Fibroblast of lung (primary cell): ENCODE data around the gene CLN6. TPM values are rescaled to one million over a fixed set of nuclear protein-coding genes. Genes with fewer than 3 reads are reported as not detected.

Source experiments
- DNase-seq, 2 donors: peaks; one replicate each; pipeline versions ENCODE4 v3.0.0 to v3.0.0-alpha.2; 2010; ENCODE audit warnings: low read depth in 2 of 2
- H2AFZ ChIP-seq: 2 replicates; pipeline ENCODE4 v1.5.1; 2012; ENCODE audit warnings: low read length, control low read depth, inconsistent platforms
- H3K27ac ChIP-seq: 2 replicates; pipeline ENCODE4 v1.5.1; 2011; ENCODE audit warnings: low read length, control low read depth; ENCODE audit not compliant: insufficient read depth
- H3K27me3 ChIP-seq: 2 replicates; pipeline ENCODE4 v1.5.1; 2011; ENCODE audit warnings: mild to moderate bottlenecking, low read length; ENCODE audit not compliant: control insufficient read depth, insufficient read depth
- H3K36me3 ChIP-seq: 2 replicates; pipeline ENCODE4 v1.5.1; 2011; ENCODE audit warnings: low read length; ENCODE audit not compliant: control insufficient read depth, insufficient read depth
- H3K4me1 ChIP-seq: 2 replicates; pipeline ENCODE4 v1.5.1; 2011; ENCODE audit warnings: low read length; ENCODE audit not compliant: control insufficient read depth, insufficient read depth; ENCODE audit errors: extremely low read depth
- H3K4me2 ChIP-seq: 2 replicates; pipeline ENCODE4 v1.5.1; 2011; ENCODE audit warnings: low read length, control low read depth; ENCODE audit not compliant: insufficient read depth; ENCODE audit errors: extremely low read depth
- H3K4me3 ChIP-seq, 4 experiments: fragments of 200-600 bp in 1 of 4; sonication (generic) in 1 of 4; replicated peaks in 1 of 4; 2 replicates each; pipeline ENCODE4 v1.5.1; 2011 to 2016; ENCODE audit warnings: low read length in 4 of 4, low read depth in 3 of 4, mild to moderate bottlenecking in 3 of 4, control low read depth in 2 of 4, inconsistent platforms in 1 of 4, mixed read lengths in 1 of 4; ENCODE audit not compliant: insufficient read depth in 1 of 4; ENCODE audit errors: control extremely low read depth in 1 of 4
- H3K79me2 ChIP-seq: 2 replicates; pipeline ENCODE4 v1.5.1; 2012; ENCODE audit warnings: mild to moderate bottlenecking, low read length, inconsistent platforms; ENCODE audit not compliant: control insufficient read depth, insufficient read depth
- H3K9ac ChIP-seq: 2 replicates; pipeline ENCODE4 v1.5.1; 2011; ENCODE audit warnings: mild to moderate bottlenecking, low read length, control low read depth; ENCODE audit not compliant: insufficient read depth
- H3K9me3 ChIP-seq: 2 replicates; pipeline ENCODE4 v1.5.1; 2012; ENCODE audit warnings: low read depth, low read length; ENCODE audit not compliant: control insufficient read depth, insufficient read depth
- H4K20me1 ChIP-seq: 2 replicates; pipeline ENCODE4 v1.5.1; 2011; ENCODE audit warnings: low read length; ENCODE audit not compliant: control insufficient read depth, insufficient read depth; ENCODE audit errors: extremely low read depth
- EZH2 ChIP-seq: IDR thresholded peaks from 2 replicates; pipeline ENCODE4 v1.5.1; 2012; ENCODE audit warnings: low read length, control low read depth, mild to moderate bottlenecking; ENCODE audit errors: missing control alignments
- polyA plus RNA-seq, 2 donors: library from polyadenylated mRNA; depleted of rRNA in 1 of 2; stranded (reverse) in 1 of 2; unstranded in 1 of 2; fragments of >200 nt; gene quantifications; 2 replicates each; pipeline ENCODE4 v1.2.1, GENCODE V29; 2011 to 2012; ENCODE audit warnings: missing spikeins in 1 of 2
- total RNA-seq: library from RNA; depleted of rRNA; stranded (reverse); fragments of >200 nt; gene quantifications from 2 replicates; pipeline ENCODE4 v1.2.1, GENCODE V29; 2014
- TF ChIP-seq, protein P1 (sequence below), 2 donors: IDR thresholded peaks in 1 of 2; conservative IDR thresholded peaks in 1 of 2; 1 replicate in 1 of 2; 2 replicates in 1 of 2; pipeline ENCODE4 v1.5.1; 2011 to 2012; ENCODE audit warnings: low read length in 2 of 2, control low read depth in 1 of 2, inconsistent platforms in 1 of 2, low read depth in 1 of 2, mild to moderate bottlenecking in 1 of 2

Gene CLN6
- total and polyA plus RNA-seq, 2 donors (not counting 1 experiment from before 2014, with no cell fraction given): 5.6 to 16.1 TPM

DNA sequence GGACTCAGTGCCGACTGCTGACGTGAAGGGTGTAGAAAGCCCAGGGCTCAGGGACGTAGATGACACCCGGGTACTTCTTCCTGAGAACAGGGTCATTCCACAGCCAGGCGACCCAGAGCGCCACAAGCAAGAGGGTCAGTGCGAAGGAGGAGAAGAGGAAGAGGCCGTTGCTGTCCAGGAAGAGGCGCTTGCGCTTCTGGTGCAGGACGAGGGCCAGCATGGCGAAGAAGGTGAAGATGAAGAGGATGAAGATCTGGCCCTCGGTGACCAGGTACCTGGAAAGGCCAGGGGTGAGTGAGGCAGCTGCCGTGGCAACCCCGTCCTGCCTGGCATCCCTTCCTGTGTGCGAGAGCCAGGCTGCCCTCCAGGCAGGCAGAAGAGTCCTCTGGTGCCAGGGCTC lies 21.4 kb downstream of the CLN6 start:
- no peaks in the 10 kb centered on the region for H3K79me2 ChIP-seq
- no peaks in the 10 kb centered on the region for H3K36me3 ChIP-seq
- no peak overlapping the region for H3K4me2 ChIP-seq
- TF ChIP-seq EZH2: no peak
- TF ChIP-seq, protein P1, sequence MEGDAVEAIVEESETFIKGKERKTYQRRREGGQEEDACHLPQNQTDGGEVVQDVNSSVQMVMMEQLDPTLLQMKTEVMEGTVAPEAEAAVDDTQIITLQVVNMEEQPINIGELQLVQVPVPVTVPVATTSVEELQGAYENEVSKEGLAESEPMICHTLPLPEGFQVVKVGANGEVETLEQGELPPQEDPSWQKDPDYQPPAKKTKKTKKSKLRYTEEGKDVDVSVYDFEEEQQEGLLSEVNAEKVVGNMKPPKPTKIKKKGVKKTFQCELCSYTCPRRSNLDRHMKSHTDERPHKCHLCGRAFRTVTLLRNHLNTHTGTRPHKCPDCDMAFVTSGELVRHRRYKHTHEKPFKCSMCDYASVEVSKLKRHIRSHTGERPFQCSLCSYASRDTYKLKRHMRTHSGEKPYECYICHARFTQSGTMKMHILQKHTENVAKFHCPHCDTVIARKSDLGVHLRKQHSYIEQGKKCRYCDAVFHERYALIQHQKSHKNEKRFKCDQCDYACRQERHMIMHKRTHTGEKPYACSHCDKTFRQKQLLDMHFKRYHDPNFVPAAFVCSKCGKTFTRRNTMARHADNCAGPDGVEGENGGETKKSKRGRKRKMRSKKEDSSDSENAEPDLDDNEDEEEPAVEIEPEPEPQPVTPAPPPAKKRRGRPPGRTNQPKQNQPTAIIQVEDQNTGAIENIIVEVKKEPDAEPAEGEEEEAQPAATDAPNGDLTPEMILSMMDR (conservative IDR thresholded peaks at IDR 0.05 in 1 of 2, IDR thresholded peaks at IDR 0.05 in 1 of 2; ENCODE audit: low read depth in 1 of 2, low read length in 2 of 2): no peak
- DNase-seq: no peak
- H4K20me1 ChIP-seq: no peaks in the 10 kb centered on the region
- no peak overlapping the region for H3K9ac ChIP-seq
- H3K9me3 ChIP-seq: no peaks in the 10 kb centered on the region
- no peak overlapping the region for H3K4me3 ChIP-seq
- H3K27me3 ChIP-seq: no peaks in the 10 kb centered on the region
- no peak overlapping the region for H2AFZ ChIP-seq
- no peaks in the 10 kb centered on the region for H3K4me1 ChIP-seq
- H3K27ac ChIP-seq: no peak overlapping the region

DNA sequence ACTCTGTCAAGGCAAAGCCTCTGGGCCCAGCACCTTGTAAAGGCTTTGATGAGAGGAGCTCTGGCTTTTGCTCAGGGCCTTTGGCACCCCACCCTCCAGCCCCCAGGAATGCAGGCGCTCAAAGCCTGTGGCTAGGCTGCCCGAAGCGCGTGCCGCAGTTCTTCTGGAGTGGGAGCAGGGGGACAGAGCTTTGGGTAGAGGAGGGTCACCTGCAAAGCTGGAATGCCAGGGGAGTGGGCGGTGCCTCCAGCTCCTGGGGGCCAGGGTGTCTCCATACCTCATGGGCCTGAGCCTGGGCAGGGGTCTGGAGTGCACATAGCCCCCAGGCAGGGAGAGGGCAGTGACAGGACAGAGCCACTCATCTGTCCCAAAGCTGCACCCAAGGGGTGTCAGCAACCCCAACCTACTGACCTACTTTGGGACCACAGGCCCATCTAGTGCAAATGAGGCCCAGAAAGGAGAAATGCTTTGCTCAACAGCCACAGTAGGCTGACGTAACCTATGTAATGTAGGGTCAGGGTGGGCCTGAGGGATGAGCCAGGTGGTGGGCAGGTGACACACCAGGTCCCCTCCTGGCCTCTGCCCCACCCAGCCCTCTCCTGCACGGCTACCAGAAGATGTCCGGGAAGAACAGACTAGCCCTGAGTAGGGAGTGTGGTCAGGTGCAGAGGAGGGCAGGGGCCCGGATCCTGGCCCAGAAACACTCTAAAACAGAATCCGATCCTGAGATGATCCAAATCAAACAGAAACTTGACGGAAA lies 22.2 kb downstream of the CLN6 start:
- Histone ChIP-seq H3K9me3 (no peaks in the 10 kb centered on the region), H3K9ac (no peak overlapping the region), H3K4me1 (no peaks in the 10 kb centered on the region), H3K4me2 (no peak overlapping the region), H3K27me3 (no peaks in the 10 kb centered on the region), H3K36me3 (no peaks in the 10 kb centered on the region), H3K27ac (no peak overlapping the region), H2AFZ (no peak overlapping the region), H3K4me3 (no peak overlapping the region), H3K79me2 (no peaks in the 10 kb centered on the region), H4K20me1 (no peaks in the 10 kb centered on the region)
- DNase-seq: no peak
- no peak for TF ChIP-seq EZH2
- TF ChIP-seq, protein P1 (conservative IDR thresholded peaks at IDR 0.05 in 1 of 2, IDR thresholded peaks at IDR 0.05 in 1 of 2; ENCODE audit: low read depth in 1 of 2, low read length in 2 of 2): no peak

DNA sequence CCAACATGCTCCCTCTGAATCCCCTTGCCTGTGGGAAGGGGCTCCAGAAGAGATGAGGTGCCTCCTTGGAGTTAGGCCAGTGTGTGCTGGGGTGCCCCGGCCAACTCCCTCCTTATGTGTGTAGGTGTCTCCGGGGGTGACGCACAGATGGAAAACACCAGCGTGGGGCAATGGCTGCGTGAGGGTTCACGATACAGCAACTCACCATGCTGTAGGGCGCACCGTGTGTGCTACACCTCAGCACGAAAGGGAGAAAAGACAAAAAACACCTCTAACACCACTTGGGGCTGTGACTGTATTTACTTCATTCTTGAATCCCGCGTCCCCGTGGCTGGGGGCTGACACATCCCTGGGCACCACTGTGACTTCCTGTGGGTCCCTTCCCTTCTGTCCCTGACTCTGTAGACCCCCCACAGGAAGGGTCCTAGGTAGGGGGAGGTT lies 22.8 kb downstream of the CLN6 start:
- Histone ChIP-seq H3K9ac (no peak overlapping the region), H3K79me2 (no peaks in the 10 kb centered on the region), H3K4me1 (no peaks in the 10 kb centered on the region), H4K20me1 (no peaks in the 10 kb centered on the region), H3K4me3 (no peak overlapping the region), H3K36me3 (no peaks in the 10 kb centered on the region), H2AFZ (no peak overlapping the region), H3K4me2 (no peak overlapping the region), H3K27me3 (no peaks in the 10 kb centered on the region), H3K27ac (no peak overlapping the region), H3K9me3 (no peaks in the 10 kb centered on the region)
- no peak for DNase-seq
- TF ChIP-seq, protein P1 (conservative IDR thresholded peaks at IDR 0.05 in 1 of 2, IDR thresholded peaks at IDR 0.05 in 1 of 2; ENCODE audit: low read depth in 1 of 2, low read length in 2 of 2): no peak
- TF ChIP-seq EZH2: no peak
